Occipital lobe (tissue), 2 donors: Measurements from ENCODE around the gene PARP6. TPM values are rescaled to one million over a fixed set of nuclear protein-coding genes. Genes with fewer than 3 reads are reported as not detected.

ENCODE experiments used
- DNase-seq: peaks from one replicate; lab custom pipeline; 2025; lab: John Stamatoyannopoulos, UW
- total RNA-seq: library from RNA; depleted of rRNA; stranded (reverse); fragments of >200 nt; gene quantifications from one replicate; pipeline ENCODE4 v1.2.3, GENCODE V29; 2014

Gene PARP6
- total RNA-seq, 1 donor from 2014 or later: 54.6 TPM

GRCh38 chr15:72231833-72232478, 40.4 kb downstream of the PARP6 start:
- no peak for DNase-seq

- peak; percentile 86 for DNase-seq
Observed at GRCh38 chr15:72231066-72231832, 41.1 kb downstream of the PARP6 start, which contains the start of gene PKM. Gene PKM (minus strand): TSS chr15:72231190. CDS start chr15:72219097, 12,093 bp downstream.

- DNase-seq: peak; percentile 89
Observed at GRCh38 chr15:72230197-72231065, 41.9 kb downstream of the PARP6 start.

GRCh38 chr15:72229947-72230196, 42.5 kb downstream of the PARP6 start:
- DNase-seq: no peak

- DNase-seq: no peak
Observed at GRCh38 chr15:72229076-72229946, 43.0 kb downstream of the PARP6 start.

GRCh38 chr15:72227720-72228119, 44.6 kb downstream of the PARP6 start:
- no peak for DNase-seq

GRCh38 chr15:72227192-72227586, 45.2 kb downstream of the PARP6 start:
- DNase-seq: no peak

- no peak for DNase-seq
Observed at GRCh38 chr15:72223278-72223677, 49.1 kb downstream of the PARP6 start.

GRCh38 chr15:72222393-72222792, 50.0 kb downstream of the PARP6 start:
- peak; percentile 70 for DNase-seq

GRCh38 chr15:72220687-72221086, 51.7 kb downstream of the PARP6 start:
- no peak for DNase-seq

- DNase-seq: no peak
Observed at GRCh38 chr15:72217216-72217615, 55.1 kb downstream of the PARP6 start.

GRCh38 chr15:72216079-72216478, 56.3 kb downstream of the PARP6 start:
- DNase-seq: no peak

- DNase-seq: no peak
Observed at GRCh38 chr15:72207558-72208085, 64.7 kb downstream of the PARP6 start.

- no peak for DNase-seq
Observed at GRCh38 chr15:72206677-72207000, 65.7 kb downstream of the PARP6 start.

GRCh38 chr15:72205896-72206676, 66.3 kb downstream of the PARP6 start:
- no peak for DNase-seq

- DNase-seq: no peak
Observed at GRCh38 chr15:72205273-72205672, 67.1 kb downstream of the PARP6 start.

GRCh38 chr15:72203507-72203837, 68.9 kb downstream of the PARP6 start:
- peak; percentile 90 for DNase-seq

GRCh38 chr15:72202801-72203506, 69.4 kb downstream of the PARP6 start:
- DNase-seq: no peak

GRCh38 chr15:72202302-72202701, 70.1 kb downstream of the PARP6 start:
- no peak for DNase-seq

- no peak for DNase-seq
Observed at GRCh38 chr15:72201391-72201921, 70.9 kb downstream of the PARP6 start.
